MV-4-11 (cell line): Measurements from ENCODE around the gene PAPOLA.
A peak's percentile ranks its signal among the peaks of the same experiment; 100 is the strongest.
"Not testable (repeated sequence)": the region's sequence is repeated elsewhere in the genome, so short reads cannot be mapped to it uniquely, and the experiment has no call there.

Experiments
- DNase-seq: peaks from one replicate; lab custom pipeline; 2025; lab: John Stamatoyannopoulos, UW

Gene PAPOLA

DNA sequence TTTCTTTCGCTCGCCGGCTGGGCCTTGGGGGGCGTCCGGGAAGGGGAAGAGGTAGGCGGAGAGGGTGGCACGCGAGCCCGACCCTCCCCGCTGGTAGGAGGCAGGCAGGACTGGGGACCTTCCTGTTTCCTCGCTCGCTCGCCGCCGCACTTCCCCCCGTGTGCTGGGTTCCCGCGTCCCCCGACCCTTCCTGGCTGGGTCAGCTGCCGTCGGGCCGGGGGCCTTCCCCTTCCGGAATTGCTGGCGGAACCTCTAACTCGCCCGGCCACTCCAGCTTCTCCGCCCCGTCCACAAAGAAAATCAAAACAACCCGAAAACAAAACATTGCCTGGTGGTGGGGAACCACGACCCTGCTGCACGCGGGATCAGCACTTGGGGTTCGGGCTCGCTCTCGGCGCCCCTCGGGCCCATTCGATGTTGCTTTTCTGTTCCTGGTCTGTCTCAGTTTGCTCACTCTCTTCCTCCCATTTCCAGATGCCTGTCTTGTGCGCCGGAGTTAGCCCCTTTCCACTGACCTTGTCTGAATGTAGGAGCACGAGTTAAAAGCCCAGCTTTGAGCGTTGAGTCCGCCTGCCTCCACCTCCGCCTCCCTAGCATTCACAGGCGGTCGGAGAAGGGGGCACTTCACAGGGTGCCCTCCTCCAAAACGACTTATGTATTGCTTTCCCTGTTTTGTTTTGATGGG lies 581 bp downstream of the PAPOLA start:
- DNase-seq = peak; percentile 47

DNA sequence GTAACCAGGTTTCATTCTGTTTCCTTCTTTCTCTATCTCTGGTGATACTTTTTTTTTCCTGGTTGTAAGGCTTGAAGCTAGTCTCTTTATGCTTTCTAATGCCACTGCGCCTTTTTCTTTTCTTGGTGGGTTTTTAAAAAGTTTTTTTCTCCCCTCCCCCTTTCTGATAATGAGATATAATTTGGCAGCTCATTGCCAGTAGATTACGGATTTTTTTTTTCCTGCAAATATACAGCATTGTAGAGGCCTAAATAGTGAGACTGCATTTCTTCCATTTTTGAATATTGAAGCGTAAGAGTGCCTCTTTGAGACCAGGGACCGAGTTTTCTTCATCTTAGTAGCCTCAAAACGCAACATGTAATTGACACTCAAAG lies 1.1 kb downstream of the PAPOLA start:
- no peak for DNase-seq

DNA sequence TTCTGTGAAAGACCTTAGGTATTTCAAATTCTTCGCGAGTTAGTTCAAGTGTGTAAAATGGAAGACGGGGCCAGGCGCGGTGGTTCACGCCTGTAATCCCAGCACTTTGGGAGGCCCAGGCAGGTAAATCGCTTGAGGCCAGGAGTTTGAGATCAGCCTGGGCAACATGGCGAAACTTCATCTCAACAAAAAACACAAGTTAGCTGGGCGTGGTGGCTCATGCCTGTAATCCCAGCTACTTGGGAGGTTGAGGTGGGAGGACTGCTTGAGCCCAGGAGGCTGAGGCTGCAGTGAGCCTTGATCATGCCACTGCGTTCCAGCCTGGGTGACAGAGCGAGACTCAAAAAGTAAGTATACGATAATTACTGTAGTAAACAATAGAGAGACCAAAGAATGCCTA lies 2.2 kb downstream of the PAPOLA start:
- not testable (repeated sequence) for DNase-seq

DNA sequence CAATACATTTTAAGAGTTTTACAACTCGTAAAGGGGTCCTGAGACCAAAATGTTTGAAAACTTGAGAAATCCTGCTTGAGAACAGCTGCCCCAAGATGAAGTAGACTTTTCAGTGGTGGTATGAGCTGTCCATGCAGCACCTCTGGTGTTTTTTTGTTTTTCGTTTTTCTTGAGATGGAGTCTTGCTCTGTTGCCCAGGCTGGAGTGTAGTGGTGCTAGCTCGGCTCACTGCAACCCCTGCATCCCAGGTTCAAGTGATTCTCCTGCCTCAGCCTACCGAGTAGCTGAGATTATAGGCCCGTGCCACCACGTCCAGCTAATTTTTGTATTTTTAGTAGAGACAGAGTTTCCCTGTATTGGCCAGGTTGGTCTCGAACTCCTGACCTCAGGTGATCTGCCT lies 5.5 kb downstream of the PAPOLA start:
- no peak for DNase-seq

DNA sequence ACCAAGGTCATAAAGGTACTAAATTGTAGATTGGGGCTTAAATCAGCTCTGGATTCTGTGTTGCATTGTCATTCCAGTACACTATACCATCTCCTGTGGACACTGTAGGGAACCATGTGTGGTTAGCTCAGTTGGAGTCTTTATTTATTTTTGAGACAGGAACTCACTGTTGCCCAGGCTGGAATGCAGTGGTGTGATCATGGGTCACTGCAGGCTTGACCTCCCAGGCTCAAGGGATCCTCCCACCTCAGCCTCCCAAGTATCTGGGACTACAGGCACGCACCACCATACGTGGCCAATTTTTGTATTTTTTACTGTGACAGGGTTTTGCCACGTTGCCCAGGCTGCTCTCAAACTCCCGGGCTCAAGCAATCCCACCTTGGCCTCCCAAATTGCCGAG lies 6.7 kb downstream of the PAPOLA start:
- DNase-seq = no peak

DNA sequence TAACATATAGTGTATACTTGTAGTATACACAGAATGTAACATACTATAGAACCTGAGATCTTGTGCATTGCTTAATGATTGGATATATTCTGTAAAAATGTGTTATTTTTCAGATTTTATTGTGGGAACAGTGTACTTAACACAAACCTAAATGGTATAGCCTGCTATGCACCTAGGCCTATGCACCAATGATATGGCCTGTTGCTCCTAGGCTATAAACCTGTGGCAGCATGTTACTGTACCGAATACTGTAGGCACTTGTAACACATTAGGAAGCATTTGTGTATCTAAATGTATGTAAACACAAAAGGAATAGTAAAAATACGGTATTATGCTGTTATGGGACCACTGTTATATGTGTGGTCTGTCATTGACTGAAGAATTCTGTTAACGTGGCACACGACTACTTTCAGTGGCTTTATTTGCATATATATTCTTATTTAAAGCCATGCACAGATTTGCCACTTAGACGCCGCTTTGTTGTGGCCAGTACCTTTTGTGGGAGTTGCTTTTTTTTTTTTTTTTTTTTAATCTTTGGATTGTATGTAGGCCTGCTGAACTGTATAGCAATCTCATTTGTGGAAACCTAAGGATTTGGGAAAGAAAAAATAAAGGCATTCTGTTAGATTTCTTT lies 7.4 kb downstream of the PAPOLA start:
- DNase-seq = no peak

DNA sequence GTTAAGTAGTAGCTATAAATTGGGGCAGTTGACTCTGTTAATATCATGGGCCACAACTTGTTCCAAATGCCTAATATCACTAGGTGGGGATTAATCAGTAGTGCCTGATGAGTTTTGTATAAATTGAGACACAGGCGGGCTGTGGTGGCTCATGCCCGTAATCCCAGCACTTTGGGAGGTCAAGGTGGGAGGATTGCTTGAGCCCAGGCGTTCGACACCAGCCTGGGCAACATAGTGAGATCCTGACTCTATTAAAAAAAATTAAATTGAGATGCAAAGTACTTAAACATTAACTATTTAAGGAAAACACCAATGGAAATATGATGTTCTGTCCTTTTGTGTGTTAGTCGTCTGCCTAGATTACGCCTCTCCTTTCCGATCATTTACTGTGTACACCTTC lies 9.0 kb downstream of the PAPOLA start:
- no peak for DNase-seq

DNA sequence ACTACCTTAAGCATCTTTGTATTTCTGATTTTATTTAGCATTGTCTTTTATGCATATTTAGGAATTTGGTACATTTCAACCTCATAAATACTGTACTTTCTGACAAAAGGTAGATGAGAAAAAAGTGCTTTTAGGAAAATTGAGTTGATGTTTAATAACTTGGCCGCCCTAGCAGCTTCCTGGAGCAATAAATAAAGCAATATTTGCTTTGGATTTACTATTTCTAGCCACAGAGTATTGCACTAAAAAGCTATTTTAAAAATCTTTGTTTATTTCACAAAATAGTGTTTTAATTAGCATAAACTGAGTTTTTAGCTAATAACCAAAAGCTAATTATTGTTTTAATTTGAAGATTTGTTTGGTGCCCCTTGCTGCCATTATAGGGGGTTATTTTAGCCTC lies 9.5 kb downstream of the PAPOLA start:
- no peak for DNase-seq

DNA sequence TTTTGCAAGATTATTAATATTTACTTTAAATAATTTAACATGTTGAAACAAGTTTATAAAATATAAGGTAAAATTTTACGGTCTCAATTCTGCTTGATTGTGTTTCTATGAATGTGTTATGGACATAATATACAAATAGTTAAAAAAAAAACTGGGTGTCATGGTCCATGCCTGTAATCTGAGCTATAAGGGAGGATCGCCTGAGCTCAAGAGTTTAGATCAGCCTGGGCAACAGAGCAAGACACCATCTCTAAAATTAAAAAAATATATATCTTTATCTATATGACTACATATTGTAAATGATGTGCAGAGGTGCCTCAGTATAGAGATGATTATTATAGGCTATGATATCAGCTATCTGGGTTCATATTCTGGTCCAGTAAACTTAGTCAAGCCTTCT lies 9.9 kb downstream of the PAPOLA start:
- no peak for DNase-seq

DNA sequence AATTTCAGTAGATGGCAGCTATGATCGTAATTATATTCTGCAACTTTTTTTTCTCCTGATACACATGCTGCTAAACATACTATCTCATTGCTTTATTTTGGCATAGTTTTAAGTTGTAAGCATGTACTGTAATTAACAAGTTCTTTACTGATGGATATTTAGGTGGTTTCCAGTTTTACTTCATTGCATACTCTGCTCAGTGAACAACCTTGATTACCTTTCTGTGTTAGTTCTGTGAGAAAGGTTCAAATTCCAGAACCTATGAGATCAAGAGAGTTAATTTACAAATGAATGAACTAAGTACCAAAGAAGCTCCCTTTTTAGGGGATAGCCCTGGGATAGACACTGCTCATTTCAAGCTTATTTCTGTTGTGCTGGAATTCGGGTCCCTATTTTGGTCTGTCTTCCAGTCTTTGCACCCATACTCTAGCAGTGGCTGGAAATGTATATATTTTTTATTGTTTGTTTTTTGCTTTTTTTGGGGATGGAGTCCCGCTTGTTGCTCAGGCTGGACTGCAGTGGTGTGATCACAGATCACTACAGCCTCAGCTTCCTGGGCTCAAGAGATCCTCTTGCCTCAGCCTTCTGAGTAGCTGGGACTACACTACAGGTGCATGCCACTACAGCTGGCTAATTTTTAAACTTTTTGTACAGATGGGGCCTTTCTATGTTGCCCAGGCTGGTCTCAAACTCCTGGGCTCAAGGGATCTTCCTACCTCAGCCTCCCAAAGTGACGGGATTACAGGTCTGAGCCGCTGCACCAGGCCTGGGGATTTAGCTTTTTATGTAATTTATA lies 10.6 kb downstream of the PAPOLA start:
- no peak for DNase-seq

DNA sequence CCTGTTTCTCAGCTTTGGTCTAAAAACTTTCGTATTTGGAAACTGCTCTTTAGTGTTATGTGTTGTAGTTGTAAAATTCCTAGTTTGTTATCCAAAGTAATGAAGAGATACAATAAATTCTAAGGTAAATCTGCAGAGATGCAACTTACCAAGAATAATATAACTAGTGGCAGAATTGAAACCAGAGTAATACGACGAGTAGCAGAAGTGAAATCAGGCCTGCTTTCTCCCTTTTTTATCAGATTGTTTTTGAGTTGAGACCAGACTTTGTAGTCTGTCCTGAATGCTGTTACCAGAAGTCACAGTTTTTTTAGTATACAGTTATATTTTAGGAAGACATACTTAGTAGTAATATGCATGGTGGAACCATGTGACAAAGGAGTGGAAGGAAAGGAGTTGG lies 12.5 kb downstream of the PAPOLA start:
- DNase-seq = peak; percentile 10

DNA sequence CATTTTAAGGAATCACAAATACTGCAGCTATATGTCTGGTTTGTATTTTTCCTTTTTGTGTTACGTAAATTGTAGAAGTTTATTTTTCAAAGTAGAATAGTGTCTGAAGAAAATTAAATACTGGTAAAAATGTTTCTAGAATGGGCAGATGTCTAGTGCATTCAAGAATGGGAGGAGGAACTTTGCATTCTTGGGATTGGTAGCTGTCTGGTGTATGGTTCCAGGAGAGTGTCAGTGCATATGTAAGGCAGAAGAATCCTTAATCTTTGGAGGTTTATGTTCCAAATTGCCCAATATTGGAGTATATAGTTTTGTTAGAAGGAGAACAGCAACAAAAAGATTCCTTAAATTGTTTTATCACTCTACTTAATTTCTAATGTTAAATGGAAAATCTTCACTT lies 13.5 kb downstream of the PAPOLA start:
- DNase-seq = no peak

DNA sequence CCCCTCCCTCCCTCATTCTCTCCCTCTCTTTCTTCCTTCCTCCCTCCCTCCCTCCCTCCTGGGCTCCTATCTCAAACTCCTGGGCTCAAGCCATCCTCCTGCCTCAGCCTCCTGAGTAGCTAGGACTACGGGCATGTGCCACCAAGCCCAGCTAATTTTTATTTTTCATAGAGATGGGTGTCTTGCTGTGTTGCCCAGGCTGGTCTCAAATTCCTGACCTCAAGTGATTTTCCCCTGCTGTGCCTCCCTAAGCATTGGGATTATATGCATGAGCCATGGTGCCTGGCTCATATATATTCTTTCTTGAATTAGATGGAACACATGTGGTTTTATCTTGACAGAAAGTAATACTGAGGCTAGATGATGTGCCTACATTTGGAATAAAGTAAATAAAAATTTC lies 14.2 kb downstream of the PAPOLA start:
- no peak for DNase-seq

DNA sequence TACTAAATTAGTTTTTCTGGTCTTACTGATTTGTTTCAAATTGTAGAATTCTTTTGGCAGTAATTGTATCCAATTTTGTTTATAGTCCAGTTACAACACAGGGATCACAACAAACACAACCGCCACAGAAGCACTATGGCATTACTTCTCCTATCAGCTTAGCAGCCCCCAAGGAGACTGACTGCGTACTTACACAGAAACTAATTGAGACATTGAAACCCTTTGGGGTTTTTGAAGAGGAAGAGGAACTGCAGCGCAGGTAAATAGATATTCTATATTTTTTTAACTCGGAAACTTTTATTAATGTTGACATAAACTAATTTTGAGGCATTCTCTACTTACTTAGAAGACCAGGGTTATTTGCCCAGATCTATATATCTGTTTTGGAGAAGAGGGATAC lies 17.8 kb downstream of the PAPOLA start:
- peak; percentile 12 for DNase-seq

DNA sequence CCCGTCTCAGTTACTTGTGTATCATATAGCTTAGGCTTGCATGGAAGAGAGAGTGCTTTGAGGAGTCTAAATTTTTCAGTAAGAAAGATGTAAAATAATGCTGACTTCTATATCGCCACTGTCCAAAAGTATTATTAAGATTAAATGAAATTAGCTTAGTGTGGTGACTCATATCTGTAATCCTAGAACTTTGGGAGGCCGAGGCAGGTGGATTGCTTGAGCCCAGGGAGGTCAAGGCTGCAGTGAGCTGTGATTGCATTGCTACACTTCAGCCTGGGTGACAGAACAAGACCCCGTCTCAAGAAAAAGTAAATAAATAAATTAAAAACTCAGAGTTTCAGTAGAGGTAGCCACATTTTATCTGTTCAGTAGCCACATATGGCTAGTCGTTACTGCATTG lies 23.3 kb downstream of the PAPOLA start:
- no peak for DNase-seq

DNA sequence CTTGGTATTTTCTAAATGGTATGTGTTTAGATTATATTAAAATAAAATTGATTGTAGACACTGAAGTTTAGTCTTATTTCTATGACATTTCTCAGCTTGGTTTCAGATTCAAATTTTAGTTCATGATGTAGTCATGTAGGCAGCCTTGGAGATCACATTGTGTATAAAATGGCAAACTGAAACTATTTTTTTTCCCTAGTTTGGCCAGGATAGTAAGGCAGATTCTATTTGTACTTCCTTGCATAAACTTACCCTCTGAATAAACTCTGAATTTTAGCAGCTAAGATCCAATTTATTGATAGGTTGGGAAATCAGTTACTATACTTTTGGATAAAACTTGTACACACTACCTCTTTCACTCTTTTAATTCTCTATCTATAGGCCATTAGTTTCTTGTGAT lies 30.4 kb downstream of the PAPOLA start:
- no peak for DNase-seq

DNA sequence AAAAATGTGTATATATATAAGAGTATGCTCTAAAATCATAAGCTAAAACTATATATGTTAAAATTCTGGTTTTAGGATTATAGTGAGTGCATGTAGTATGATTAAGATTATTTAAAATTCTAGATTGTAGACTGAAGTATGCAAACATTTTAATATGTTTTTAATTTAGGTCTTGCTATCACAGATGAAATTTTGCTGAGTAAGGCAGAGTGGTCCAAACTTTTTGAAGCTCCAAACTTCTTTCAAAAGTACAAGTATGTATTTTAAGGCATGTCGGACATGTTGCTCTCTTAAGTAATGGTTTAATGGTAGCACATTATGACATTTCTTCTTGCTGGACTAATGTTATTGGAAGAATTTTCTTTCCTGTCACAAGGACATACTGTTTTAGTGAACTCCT lies 34.6 kb downstream of the PAPOLA start:
- no peak for DNase-seq

DNA sequence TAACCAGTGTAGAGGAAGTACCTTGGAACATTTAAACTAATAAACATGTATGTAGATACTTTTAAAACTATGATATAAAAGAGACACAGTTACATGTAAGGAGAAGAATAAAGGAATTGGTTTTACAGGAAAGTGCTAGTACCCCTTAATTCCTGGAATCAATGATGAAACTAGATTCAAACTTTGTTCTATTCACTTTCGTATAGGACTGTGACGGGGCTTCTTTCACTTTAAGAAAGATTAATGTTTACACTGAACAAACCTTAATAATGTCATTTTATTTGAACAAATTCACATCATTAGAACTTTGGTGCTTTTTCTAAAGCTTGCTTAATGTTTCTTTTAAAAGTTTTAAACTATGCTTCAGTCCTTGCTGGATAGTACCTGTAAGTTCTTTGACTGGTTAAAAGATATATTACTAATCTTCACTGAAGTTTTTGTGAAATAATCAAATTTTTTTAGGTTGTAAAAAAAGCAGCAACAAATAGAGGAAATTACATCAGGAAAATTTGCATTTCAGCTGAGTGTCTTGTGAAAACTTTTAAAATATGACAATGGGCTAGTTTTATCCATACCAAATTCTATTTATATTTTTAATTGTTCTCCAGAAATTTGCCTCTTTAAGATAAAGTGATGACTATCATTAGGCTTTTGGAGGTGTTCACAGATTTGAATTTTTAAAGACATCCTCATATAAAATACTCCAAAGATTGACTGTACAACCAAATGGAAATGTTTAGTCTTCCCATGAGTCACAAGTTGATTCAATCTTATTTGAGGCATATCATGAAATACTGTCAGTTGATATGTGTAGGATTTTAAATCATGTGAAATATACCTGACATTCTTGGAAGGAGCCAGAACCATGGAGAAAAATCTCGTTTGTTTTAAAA lies 36.2 kb downstream of the PAPOLA start:
- DNase-seq = no peak

DNA sequence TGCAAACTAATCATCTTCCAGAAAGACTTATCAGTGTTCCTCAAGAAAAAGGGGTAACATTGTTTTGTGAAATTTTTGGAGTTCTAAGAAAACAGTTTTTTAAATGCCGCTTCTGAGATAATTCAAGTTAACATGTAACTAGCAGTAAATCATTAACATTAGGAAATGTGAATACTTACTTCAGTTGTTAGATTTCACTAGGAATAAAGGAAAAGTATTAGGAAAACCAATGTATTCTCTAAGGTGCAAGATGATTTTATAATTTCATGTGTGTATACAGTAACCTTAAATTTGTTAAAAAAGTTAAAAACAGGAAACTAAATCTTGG lies 36.8 kb downstream of the PAPOLA start:
- DNase-seq = no peak

DNA sequence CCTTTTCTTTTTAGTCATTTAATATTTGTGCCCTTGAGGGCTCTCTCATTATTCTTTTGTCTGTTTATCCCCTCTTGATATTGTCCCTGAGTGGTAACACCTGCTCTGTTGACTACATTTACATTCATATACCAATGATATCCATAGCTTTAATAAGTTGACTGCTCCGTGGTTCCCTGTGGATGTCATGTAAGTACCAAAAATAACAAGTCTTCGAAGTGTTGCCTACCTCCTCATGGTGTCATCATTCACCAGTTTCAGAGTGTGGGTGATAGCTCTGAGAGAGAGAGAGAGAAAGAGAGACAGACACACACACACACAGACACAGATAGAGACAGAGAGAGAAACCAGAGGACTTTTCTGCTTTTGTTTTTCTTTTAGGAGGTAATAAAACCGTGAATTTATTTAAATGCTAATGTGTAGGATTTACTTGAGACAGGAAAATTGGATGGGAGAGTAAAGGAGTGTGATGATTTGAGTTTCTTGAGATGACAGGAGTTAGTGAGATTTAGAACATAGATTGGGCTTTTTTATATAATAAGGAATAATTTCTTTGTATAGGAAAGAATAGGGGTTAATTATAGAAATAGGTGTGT lies 52.2 kb downstream of the PAPOLA start:
- no peak for DNase-seq

DNA sequence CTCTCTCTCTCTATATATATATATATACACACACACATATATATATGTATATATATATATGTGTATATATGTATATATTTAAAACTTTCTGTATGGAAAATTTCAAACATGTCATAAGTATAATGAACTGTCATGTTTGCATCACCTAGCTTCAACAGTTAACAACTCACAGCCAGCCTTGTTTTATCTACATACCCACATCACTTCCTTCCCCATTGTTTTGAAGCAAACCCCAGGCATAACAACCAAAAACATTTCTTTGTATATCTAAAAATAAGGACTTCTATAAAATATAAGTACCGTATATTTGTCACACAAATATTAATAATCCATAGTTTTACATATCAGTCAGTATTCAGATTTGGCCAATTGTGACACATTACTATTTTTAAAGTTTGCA lies 57.4 kb downstream of the PAPOLA start:
- peak; percentile 33 for DNase-seq

DNA sequence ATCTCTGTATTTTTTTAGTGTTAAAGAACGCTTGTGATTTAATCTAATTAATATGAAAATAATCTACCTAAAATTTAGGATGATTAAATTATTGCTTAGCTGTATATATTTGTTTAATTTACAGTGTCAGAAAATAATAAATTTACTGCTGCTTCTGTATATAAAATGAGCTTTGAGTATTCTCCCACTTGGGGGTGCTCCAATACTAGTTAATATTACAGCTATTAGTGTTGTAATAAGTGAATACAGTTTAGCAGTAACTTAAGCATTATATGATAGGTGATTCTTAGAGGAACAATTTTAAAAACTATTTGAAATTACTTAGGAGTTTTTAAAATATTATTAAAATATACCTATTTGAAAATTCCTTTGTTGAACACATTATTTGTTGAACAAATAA lies 62.2 kb downstream of the PAPOLA start:
- no peak for DNase-seq
